ENCODE data around the gene SLC45A2.
"Not testable (repeated sequence)": the region's sequence is repeated elsewhere in the genome, so short reads cannot be mapped to it uniquely, and the experiment has no call there.

Gene SLC45A2

GRCh38 chr5:33929925-33930690, 54.4 kb downstream of the SLC45A2 start:
- DNase-seq (ENCODE audit: low read depth in 2 of 2) = no peak

- no peak for DNase-seq (ENCODE audit: low read depth in 2 of 2)
Observed at GRCh38 chr5:33928283-33928682, 56.2 kb downstream of the SLC45A2 start.

GRCh38 chr5:33927685-33928084, 56.8 kb downstream of the SLC45A2 start:
- DNase-seq (ENCODE audit: low read depth in 2 of 2) = no peak

- no peak for DNase-seq (ENCODE audit: low read depth in 2 of 2)
Observed at GRCh38 chr5:33925278-33925677, 59.2 kb downstream of the SLC45A2 start.

GRCh38 chr5:33921002-33921401, 63.5 kb downstream of the SLC45A2 start:
- no peak for DNase-seq (ENCODE audit: low read depth in 2 of 2)

- DNase-seq (ENCODE audit: low read depth in 2 of 2) = not testable (repeated sequence)
Observed at GRCh38 chr5:33914844-33915243, 69.6 kb downstream of the SLC45A2 start.

GRCh38 chr5:33906248-33906647, 78.2 kb downstream of the SLC45A2 start:
- not testable (repeated sequence) for DNase-seq (ENCODE audit: low read depth in 2 of 2)

GRCh38 chr5:33905381-33905780, 79.1 kb downstream of the SLC45A2 start:
- no peak for DNase-seq (ENCODE audit: low read depth in 2 of 2)

- DNase-seq (ENCODE audit: low read depth in 2 of 2) = no peak
Observed at GRCh38 chr5:33903118-33903517, 81.4 kb downstream of the SLC45A2 start.

GRCh38 chr5:33901156-33901555, 83.3 kb downstream of the SLC45A2 start:
- no peak for DNase-seq (ENCODE audit: low read depth in 2 of 2)
